Loucy (cell line): ENCODE measurements around the gene FAM13A.

ENCODE experiments used
- EZH2phosphoT487 ChIP-seq: fragments of 200-600 bp; IDR thresholded peaks from 2 replicates; pipeline ENCODE4 v1.6.1; 2018; ENCODE audit warnings: antibody characterized with exemption, mild to moderate bottlenecking, moderate library complexity, borderline replicate concordance
- TF ChIP-seq, protein P1 (sequence below): fragments of 200-600 bp; sonication (generic); conservative IDR thresholded peaks from 2 replicates; pipeline ENCODE4 v1.5.1; 2014; ENCODE audit warnings: mild to moderate bottlenecking, antibody characterized with exemption, low read length

- TF ChIP-seq, protein P1, sequence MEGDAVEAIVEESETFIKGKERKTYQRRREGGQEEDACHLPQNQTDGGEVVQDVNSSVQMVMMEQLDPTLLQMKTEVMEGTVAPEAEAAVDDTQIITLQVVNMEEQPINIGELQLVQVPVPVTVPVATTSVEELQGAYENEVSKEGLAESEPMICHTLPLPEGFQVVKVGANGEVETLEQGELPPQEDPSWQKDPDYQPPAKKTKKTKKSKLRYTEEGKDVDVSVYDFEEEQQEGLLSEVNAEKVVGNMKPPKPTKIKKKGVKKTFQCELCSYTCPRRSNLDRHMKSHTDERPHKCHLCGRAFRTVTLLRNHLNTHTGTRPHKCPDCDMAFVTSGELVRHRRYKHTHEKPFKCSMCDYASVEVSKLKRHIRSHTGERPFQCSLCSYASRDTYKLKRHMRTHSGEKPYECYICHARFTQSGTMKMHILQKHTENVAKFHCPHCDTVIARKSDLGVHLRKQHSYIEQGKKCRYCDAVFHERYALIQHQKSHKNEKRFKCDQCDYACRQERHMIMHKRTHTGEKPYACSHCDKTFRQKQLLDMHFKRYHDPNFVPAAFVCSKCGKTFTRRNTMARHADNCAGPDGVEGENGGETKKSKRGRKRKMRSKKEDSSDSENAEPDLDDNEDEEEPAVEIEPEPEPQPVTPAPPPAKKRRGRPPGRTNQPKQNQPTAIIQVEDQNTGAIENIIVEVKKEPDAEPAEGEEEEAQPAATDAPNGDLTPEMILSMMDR, result no peak
- no peak for TF ChIP-seq EZH2phosphoT487
These were observed 331.8 kb downstream of the FAM13A start for GRCh38 chr4:88725143-88725542.
